Peyer's patch (tissue), 4 donors: ENCODE results near the gene STRIP1.

ENCODE experiments used
- CTCF ChIP-seq, 6 experiments: fragments of 450-650 bp in 4 of 6; fragments of 200-600 bp in 2 of 6; sonication (generic) in 1 of 6; IDR thresholded peaks; one replicate each; pipeline ENCODE4 v1.5.1; 2017 to 2019; ENCODE audit warnings: antibody characterized with exemption in 6 of 6, mild to moderate bottlenecking in 3 of 6, moderate library complexity in 1 of 6
- POLR2A ChIP-seq, 2 donors: fragments of 450-650 bp; IDR thresholded peaks; one replicate each; pipeline ENCODE4 v1.5.1; 2017; ENCODE audit warnings: antibody characterized with exemption in 2 of 2, mild to moderate bottlenecking in 2 of 2, moderate library complexity in 2 of 2

GRCh38 chr1:110058591-110058990 lies 24.2 kb downstream of the STRIP1 start:
- TF ChIP-seq POLR2A (IDR thresholded peaks at IDR 0.05) (no peak), CTCF (IDR thresholded peaks at IDR 0.05) (no peak)
